Measurements from ENCODE around the gene KCNN4. TPM values are rescaled to one million over a fixed set of nuclear protein-coding genes. Genes with fewer than 3 reads are reported as not detected.

KCNN4 gene
- total and polyA plus RNA-seq, 2 donors (not counting 1 experiment from before 2014, with no cell fraction given): 107 to 267 TPM

GRCh38 chr19:43718627-43719377, 62.0 kb downstream of the KCNN4 start:
- Histone ChIP-seq H3K79me2 (ENCODE audit: control insufficient read depth, insufficient read depth, low read length) (no peaks in the 10 kb centered on the region), H3K4me1 (ENCODE audit: control insufficient read depth in 2 of 2, insufficient read depth in 2 of 2, low read length in 2 of 2) (peaks cover 0 to 1% of the 10 kb centered on the region in 2 donors), H3K27me3 (replicated peaks in 1 of 4; ENCODE audit: control extremely low read depth in 1 of 4, control insufficient read depth in 3 of 4, insufficient read depth in 4 of 4, low read length in 3 of 4) (no peaks in the 10 kb centered on the region), H4K20me1 (ENCODE audit: control insufficient read depth, insufficient read depth, low read length, poor library complexity, severe bottlenecking) (no peaks in the 10 kb centered on the region), H3K9me3 (ENCODE audit: control extremely low read depth in 1 of 3, control insufficient read depth in 2 of 3, insufficient read depth in 1 of 3, low read length in 2 of 3) (no peaks in the 10 kb centered on the region), H3K36me3 (replicated peaks in 1 of 2; ENCODE audit: control extremely low read depth in 1 of 2, control insufficient read depth in 1 of 2, extremely low read depth in 1 of 2, insufficient read depth in 2 of 2, low read length in 1 of 2) (no peaks in the 10 kb centered on the region), H3K4me2 (replicated peaks; ENCODE audit: low read depth, low read length, poor library complexity, severe bottlenecking) (no peak overlapping the region), H3K27ac (ENCODE audit: low read length in 2 of 2) (no peak overlapping the region), H2AFZ (ENCODE audit: insufficient read depth, low read depth, low read length, poor library complexity, severe bottlenecking) (no peak overlapping the region), H3K4me3 (ENCODE audit: control extremely low read depth in 1 of 5, extremely low read depth in 1 of 5, insufficient read depth in 1 of 5, low read depth in 2 of 5, low read length in 4 of 5) (no peak overlapping the region), H3K9ac (ENCODE audit: low read length) (no peak overlapping the region)
- no peak overlapping the region for H3K27ac Mint-ChIP-seq
- DNase-seq (no peak), ATAC-seq (ENCODE audit: low read depth) (no peak)
- H3K4me1 Mint-ChIP-seq: no peaks in the 10 kb centered on the region
- peaks cover 3% of the 10 kb centered on the region for H3K27me3 Mint-ChIP-seq
- CTCF ChIA-PET: no interaction called here
- POLR2A ChIA-PET: no interaction called here
- H3K4me3 Mint-ChIP-seq: no peak overlapping the region
- TF ChIP-seq EZH2 (IDR thresholded peaks at IDR 0.05; ENCODE audit: borderline replicate concordance, insufficient read depth, low read depth, low read length, poor library complexity, severe bottlenecking) (no peak), CTCF (IDR thresholded peaks at IDR 0.05) (no peak)
- H3K9me3 Mint-ChIP-seq (ENCODE audit: insufficient read depth): no peaks in the 10 kb centered on the region
- intact Hi-C loops (cut with micrococcal nuclease): no loop called here
- 97% methylated on average over 60 of the region's 60 CpGs for WGBS (ENCODE audit: insufficient coverage)

Other genes starting within 250 kb of the KCNN4 start
- gene ZNF575, start 247.8 kb downstream of the KCNN4 start, total RNA-seq: 4.0 and 5.2 TPM in 2 replicates
- gene ZNF575, start 247.8 kb downstream of the KCNN4 start, polyA plus RNA-seq: 0.87 and 2.3 TPM in 2 replicates
- 38.2 and 47.4 TPM in 2 replicates for gene XRCC1, start 205.4 kb downstream of the KCNN4 start, total RNA-seq
- gene XRCC1, start 205.4 kb downstream of the KCNN4 start, polyA plus RNA-seq: 24.7 and 34.6 TPM in 2 replicates
- 0.97 and 2.9 TPM in 2 replicates for gene PINLYP, start 205.2 kb downstream of the KCNN4 start, total RNA-seq
- gene PINLYP, start 205.2 kb downstream of the KCNN4 start, polyA plus RNA-seq: 1.9 and 2.0 TPM in 2 replicates
- 20.3 and 20.5 TPM in 2 replicates for gene IRGQ, start 184.8 kb downstream of the KCNN4 start, total RNA-seq
- 22.6 and 89.6 TPM in 2 replicates for gene IRGQ, start 184.8 kb downstream of the KCNN4 start, polyA plus RNA-seq
- 17.3 and 23.2 TPM in 2 replicates for gene ZNF576, start 184.4 kb downstream of the KCNN4 start, total RNA-seq
- 2.9 and 7.9 TPM in 2 replicates for gene ZNF576, start 184.4 kb downstream of the KCNN4 start, polyA plus RNA-seq
- 0.63 and 0.64 TPM in 2 replicates for gene SRRM5, start 168.9 kb downstream of the KCNN4 start, total RNA-seq
- 1.4 and 1.9 TPM in 2 replicates for gene SRRM5, start 168.9 kb downstream of the KCNN4 start, polyA plus RNA-seq
- 19.7 and 24.6 TPM in 2 replicates for gene ZNF428, start 161.3 kb downstream of the KCNN4 start, total RNA-seq
- 16.9 and 17.3 TPM in 2 replicates for gene ZNF428, start 161.3 kb downstream of the KCNN4 start, polyA plus RNA-seq
- 0.42 and 1.1 TPM in 2 replicates for gene CADM4, start 141.1 kb downstream of the KCNN4 start, total RNA-seq
- gene CADM4, start 141.1 kb downstream of the KCNN4 start, polyA plus RNA-seq: 0.10 and 0.21 TPM in 2 replicates
- 0.99 and 1.0 TPM in 2 replicates for gene PLAUR, start 110.8 kb downstream of the KCNN4 start, total RNA-seq
- gene PLAUR, start 110.8 kb downstream of the KCNN4 start, polyA plus RNA-seq: 6.9 and 8.0 TPM in 2 replicates
- not detected in 2 replicates for gene IRGC, start 64.9 kb downstream of the KCNN4 start, total RNA-seq
- gene IRGC, start 64.9 kb downstream of the KCNN4 start, polyA plus RNA-seq: not detected in 2 replicates
- gene SMG9, start 26.0 kb downstream of the KCNN4 start, total RNA-seq: 87.5 and 89.9 TPM in 2 replicates
- 24.8 and 33.9 TPM in 2 replicates for gene SMG9, start 26.0 kb downstream of the KCNN4 start, polyA plus RNA-seq
- not detected in 2 replicates for gene LYPD5, start 21.5 kb upstream of the KCNN4 start, total RNA-seq
- 0.46 TPM in 1 of 2 replicates, not detected in the other for gene LYPD5, start 21.5 kb upstream of the KCNN4 start, polyA plus RNA-seq
- gene ZNF283, start 46.3 kb upstream of the KCNN4 start, total RNA-seq: 20.8 and 23.3 TPM in 2 replicates
- gene ZNF283, start 46.3 kb upstream of the KCNN4 start, polyA plus RNA-seq: 2.1 and 4.2 TPM in 2 replicates
- 5.5 and 6.6 TPM in 2 replicates for gene ZNF404, start 103.0 kb upstream of the KCNN4 start, total RNA-seq
- 3.1 and 4.5 TPM in 2 replicates for gene ZNF404, start 103.0 kb upstream of the KCNN4 start, polyA plus RNA-seq
- 30.1 and 31.7 TPM in 2 replicates for gene ZNF45, start 154.3 kb upstream of the KCNN4 start, total RNA-seq
- 10.6 and 11.1 TPM in 2 replicates for gene ZNF45, start 154.3 kb upstream of the KCNN4 start, polyA plus RNA-seq
- 5.0 and 7.0 TPM in 2 replicates for gene ZNF221, start 170.3 kb upstream of the KCNN4 start, total RNA-seq
- 0.63 and 2.1 TPM in 2 replicates for gene ZNF221, start 170.3 kb upstream of the KCNN4 start, polyA plus RNA-seq
- gene ZNF155, start 203.2 kb upstream of the KCNN4 start, total RNA-seq: 8.4 and 8.9 TPM in 2 replicates
- gene ZNF155, start 203.2 kb upstream of the KCNN4 start, polyA plus RNA-seq: 3.8 and 8.1 TPM in 2 replicates
- 16.8 TPM in 2 replicates for gene ZNF230, start 222.0 kb upstream of the KCNN4 start, total RNA-seq
- gene ZNF230, start 222.0 kb upstream of the KCNN4 start, polyA plus RNA-seq: 3.6 and 3.7 TPM in 2 replicates
- gene ZNF222, start 244.4 kb upstream of the KCNN4 start, total RNA-seq: 7.5 and 9.1 TPM in 2 replicates
- gene ZNF222, start 244.4 kb upstream of the KCNN4 start, polyA plus RNA-seq: 2.5 and 4.3 TPM in 2 replicates

Measured in B cell (primary cell).